Activated CD8-positive, alpha-beta memory T cell treated with anti-CD3 and anti-CD28 coated beads, Interleukin-2, amount 50 U/mL, for 1 hour (primary cell): ENCODE measurements around the gene TMEM92.
"Not testable (repeated sequence)": the region's sequence is repeated elsewhere in the genome, so short reads cannot be mapped to it uniquely, and the experiment has no call there.

ENCODE experiments used
- DNase-seq: peaks from one replicate; pipeline ENCODE4 v3.0.0-alpha.2; 2020; ENCODE audit errors: extremely low read depth

The TMEM92 gene

DNA sequence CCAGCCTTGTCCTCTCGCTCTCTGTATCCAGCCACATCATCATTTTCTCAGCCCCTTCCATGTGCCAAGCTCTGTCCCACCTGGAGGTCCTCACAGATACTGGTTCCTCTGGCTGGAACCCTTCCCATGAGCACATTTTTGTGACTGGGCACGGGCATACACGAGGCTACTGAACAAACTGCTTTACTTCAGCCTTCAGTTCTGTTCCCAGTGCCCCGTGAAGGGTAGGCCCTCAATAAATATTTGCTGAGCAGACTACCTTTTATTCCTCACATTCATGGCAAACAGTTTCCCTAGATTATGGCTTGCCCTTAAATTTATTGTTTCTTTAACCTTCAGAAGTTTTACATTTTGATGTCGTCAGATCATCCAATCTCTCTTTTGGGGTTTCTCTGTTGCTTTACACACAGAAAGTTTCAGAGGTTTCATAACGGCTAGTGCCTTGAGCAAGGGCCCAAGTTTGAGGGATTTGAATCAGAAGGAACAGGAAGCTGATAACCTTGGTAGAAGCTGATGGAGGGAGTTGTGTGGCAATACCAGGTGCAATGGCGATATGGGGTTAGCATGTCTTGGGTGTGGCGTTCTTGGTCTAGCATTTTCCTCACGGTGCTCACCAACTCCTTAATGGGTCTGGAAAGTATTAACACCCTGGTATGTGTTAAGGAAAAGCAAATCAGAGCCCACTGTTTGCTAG lies 27.8 kb downstream of the TMEM92 start:
- DNase-seq = no peak

- DNase-seq = no peak
Measured at GRCh38 chr17:50303051-50303450, 28.8 kb downstream of the TMEM92 start.

DNA sequence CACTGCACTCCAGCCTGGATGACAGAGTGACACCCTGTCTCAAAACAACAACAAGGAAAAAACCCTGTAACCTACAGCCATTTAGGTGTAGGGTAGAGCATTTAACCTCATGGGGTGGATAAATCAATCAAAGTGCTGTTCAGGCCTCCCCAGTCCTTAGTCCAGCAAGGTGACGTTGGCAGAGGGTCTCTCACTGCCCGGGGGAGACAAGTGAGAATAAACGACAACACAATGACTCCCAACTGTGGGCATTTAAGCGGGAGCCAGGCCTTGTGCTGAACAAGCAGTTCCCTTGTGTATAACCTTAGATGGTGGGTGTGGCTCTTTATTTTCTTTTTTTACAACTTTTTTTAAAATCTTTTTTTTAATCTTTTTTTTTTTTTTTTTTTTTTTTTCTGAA lies 29.3 kb downstream of the TMEM92 start:
- no peak for DNase-seq

GRCh38 chr17:50304781-50305404 lies 30.6 kb downstream of the TMEM92 start:
- no peak for DNase-seq

GRCh38 chr17:50307654-50308053 lies 33.4 kb downstream of the TMEM92 start:
- DNase-seq = no peak

GRCh38 chr17:50308666-50309065 lies 34.4 kb downstream of the TMEM92 start:
- no peak for DNase-seq

- DNase-seq = no peak
Measured at GRCh38 chr17:50310455-50311111, 36.3 kb downstream of the TMEM92 start.

DNA sequence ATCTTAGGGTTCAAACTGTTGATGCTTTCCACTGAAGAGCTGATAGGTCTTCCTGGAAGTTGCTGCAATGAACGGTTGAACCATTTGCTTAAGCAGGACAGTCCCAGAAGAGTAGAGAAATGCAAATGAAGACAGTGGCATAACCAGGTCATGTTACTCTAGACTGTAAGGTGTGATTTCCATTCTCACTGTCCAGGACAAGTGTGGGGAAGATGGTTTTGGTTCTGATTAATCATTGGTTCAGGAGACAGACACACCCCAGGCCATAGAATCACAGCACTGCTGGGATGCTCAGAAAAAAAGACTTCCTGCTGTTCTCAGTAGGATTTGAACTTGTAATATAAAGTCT lies 36.8 kb downstream of the TMEM92 start:
- no peak for DNase-seq

DNA sequence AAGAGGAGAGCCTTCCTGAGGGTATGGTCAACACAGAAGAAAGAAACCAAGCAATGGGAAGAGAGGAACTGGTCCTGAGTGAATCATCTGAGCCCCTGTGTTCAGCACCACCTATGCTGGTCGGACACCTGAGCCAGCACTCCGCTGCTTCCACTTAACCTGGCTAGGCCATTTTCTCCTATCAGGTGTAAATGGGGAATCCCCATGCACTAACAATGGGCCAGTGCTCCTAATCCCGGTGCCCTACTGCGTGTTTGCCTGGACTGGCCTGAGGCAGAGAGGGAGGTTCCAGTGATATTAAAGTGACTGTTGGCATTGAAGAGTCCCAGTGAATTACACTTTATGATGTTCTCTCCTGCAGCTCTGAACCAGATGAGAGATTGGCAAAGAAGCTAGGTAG lies 37.2 kb downstream of the TMEM92 start:
- DNase-seq = no peak

- DNase-seq = no peak
Measured at GRCh38 chr17:50312308-50312707, 38.0 kb downstream of the TMEM92 start.

GRCh38 chr17:50314456-50315011 lies 40.3 kb downstream of the TMEM92 start:
- no peak for DNase-seq

- DNase-seq = no peak
Measured at GRCh38 chr17:50316016-50316587, 41.8 kb downstream of the TMEM92 start.

DNA sequence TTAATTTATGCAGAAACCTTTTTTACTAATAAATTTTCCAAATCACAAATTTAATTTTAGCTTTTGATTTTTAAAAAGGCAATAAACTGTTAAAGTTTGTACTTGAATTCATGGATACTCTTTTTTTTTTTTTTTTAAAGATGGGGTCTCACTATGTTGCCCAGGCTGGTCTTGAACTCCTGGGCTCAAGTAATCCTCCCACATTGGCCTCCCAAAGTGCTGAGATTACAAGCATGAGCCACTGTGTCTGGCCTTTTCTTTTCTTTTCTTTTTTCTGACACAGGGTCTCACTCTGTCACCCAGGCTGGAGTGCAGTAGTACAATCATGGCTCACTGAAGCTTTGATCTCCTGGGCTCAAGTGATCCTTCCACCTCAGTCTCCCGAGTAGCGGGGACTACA lies 42.4 kb downstream of the TMEM92 start:
- not testable (repeated sequence) for DNase-seq

DNA sequence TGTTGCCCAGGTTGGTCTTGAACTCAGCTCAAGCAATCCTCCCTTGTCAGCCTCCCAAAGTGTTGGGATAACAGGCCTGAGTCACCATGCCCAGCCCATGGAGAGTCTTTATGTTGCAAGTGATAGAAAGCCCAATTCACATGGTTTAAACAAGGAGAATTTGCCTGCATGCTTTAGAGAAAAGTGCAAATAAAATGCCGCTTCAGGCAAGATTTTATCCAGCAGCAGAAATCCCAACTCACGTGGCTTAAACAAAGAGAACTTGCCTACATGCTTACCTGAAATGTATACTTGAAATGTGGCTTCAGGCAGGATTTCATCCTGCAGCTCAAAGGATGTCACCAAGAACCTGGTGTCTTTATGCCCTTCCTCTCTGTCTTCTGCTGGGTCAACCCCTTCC lies 42.9 kb downstream of the TMEM92 start:
- DNase-seq = no peak

- no peak for DNase-seq
Measured at GRCh38 chr17:50318501-50319285, 44.4 kb downstream of the TMEM92 start.

DNA sequence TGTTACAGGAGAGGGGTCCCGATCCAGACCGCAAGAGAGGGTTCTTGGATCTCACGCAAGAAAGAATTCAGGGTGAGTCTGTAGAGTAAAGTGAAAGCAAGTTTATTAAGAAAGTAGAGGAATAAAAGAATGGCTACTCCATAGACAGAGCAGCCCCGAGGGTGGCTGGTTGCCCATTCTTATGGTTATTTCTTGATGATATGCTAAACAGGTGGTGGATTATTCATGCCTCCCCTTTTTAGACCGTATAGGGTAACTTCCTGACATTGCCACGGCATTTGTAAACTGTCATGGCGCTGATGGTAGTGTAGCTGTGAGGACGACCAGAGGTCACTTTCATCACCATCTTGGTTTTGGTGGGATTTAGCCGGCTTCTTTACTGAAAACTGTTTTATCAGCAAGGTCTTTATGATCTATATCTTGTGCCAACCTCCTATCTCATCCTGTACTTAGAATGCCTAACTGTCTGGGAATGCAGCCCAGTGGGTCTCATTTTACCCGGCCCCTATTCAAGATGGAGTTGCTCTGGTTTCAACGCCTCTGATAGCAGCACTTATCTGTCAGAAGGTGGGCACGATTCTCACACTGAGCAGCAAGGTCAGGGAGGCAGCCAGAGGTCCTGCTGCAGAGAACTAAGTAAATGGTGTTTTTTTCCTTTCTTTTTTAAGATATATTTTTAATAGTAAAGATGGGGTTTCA lies 45.2 kb downstream of the TMEM92 start:
- DNase-seq = no peak

GRCh38 chr17:50322271-50322670 lies 48.0 kb downstream of the TMEM92 start:
- DNase-seq = no peak

DNA sequence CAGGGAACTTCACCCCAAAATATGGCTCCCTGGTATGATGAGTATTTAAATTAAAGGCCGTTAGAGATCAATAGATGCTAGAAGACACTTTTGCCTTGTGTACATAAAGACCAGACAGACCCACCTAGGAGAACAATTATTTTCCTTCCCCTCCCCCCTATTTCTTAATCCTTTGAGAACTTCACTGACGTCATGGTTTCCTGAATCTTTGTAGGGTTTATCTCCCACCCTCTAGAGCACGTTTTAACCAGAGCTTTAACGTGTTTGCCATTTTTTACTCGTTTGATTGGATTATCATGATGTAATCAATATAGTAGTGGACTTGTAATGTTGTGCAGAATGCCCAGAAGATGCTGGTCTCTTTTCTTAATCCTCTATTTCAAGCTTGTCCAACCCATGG lies 48.8 kb downstream of the TMEM92 start:
- DNase-seq = no peak

GRCh38 chr17:50325906-50326305 lies 51.6 kb downstream of the TMEM92 start:
- no peak for DNase-seq

GRCh38 chr17:50326831-50327364 lies 52.6 kb downstream of the TMEM92 start:
- DNase-seq = no peak
